Small intestine (tissue), 7 donors: ENCODE results near the gene NT5C1B. TPM values are rescaled to one million over a fixed set of nuclear protein-coding genes. Genes with fewer than 3 reads are reported as not detected.
A peak's percentile ranks its signal among the peaks of the same experiment; 100 is the strongest.

Experiments used
- DNase-seq, 2 donors: peaks; one replicate each; pipeline versions ENCODE4 v3.0.0 to v3.0.0-alpha.2; 2013
- FAIRE-seq: peaks from 2 replicates; lab custom pipeline; 2012; peaks lifted over from hg19 to GRCh38; lab: Jason Lieb, UNC
- H3K27ac ChIP-seq, 3 donors: one replicate each; pipeline ENCODE4 v1.5.1; 2013; ENCODE audit warnings: low read length in 2 of 3, mild to moderate bottlenecking in 2 of 3, control low read depth in 1 of 3, inconsistent platforms in 1 of 3, low read depth in 1 of 3, moderate library complexity in 1 of 3
- H3K27me3 ChIP-seq, 3 donors: one replicate each; pipeline ENCODE4 v1.6.1; 2013; ENCODE audit warnings: low read length in 3 of 3, inconsistent platforms in 1 of 3; ENCODE audit not compliant: control insufficient read depth in 3 of 3, insufficient read depth in 3 of 3
- H3K36me3 ChIP-seq, 3 donors: one replicate each; pipeline ENCODE4 v1.6.1; 2013; ENCODE audit warnings: low read length in 3 of 3, inconsistent platforms in 1 of 3, low read depth in 1 of 3, mild to moderate bottlenecking in 1 of 3, moderate library complexity in 1 of 3; ENCODE audit not compliant: control insufficient read depth in 3 of 3, insufficient read depth in 2 of 3
- H3K4me1 ChIP-seq, 3 donors: one replicate each; pipeline ENCODE4 v1.6.1; 2013; ENCODE audit warnings: low read length in 2 of 3, inconsistent platforms in 1 of 3, low read depth in 1 of 3, mild to moderate bottlenecking in 1 of 3, moderate library complexity in 1 of 3; ENCODE audit not compliant: control insufficient read depth in 3 of 3, insufficient read depth in 2 of 3
- H3K4me3 ChIP-seq, 3 donors: one replicate each; pipeline ENCODE4 v1.5.1; 2013; ENCODE audit warnings: low read length in 3 of 3, control low read depth in 1 of 3, inconsistent platforms in 1 of 3, low read depth in 1 of 3, mild to moderate bottlenecking in 1 of 3, moderate library complexity in 1 of 3
- H3K9me3 ChIP-seq, 2 donors: one replicate each; pipeline ENCODE4 v1.6.1; 2013; ENCODE audit warnings: low read depth in 1 of 2, low read length in 1 of 2; ENCODE audit not compliant: control insufficient read depth in 2 of 2, insufficient read depth in 1 of 2
- WGBS, 3 donors: extraction: QIAGEN DNeasy Blood & Tissue Kit; methylation state at CpG; one replicate each; pipeline ENCODE4 v1.1.7; 2013; 5-methylcytosine and 5-hydroxymethylcytosine counted together
- polyA plus RNA-seq, 4 donors: library from polyadenylated mRNA; stranded (reverse) in 3 of 4; unstranded in 1 of 4; fragments of 200-250 nt in 3 of 4; fragments of 120-200 nt in 1 of 4; gene quantifications; one replicate each; pipeline versions ENCODE4 v1.2.1 to v1.2.3, GENCODE V29; 2013
- donor health status: healthy with polysubstance abuse.
- donor health status: control.
- donor health status: control.
- donor health status: Bipolar disorder and iron deficiency.
- donor health status: healthy.

The NT5C1B gene
- polyA plus RNA-seq, 4 donors: 0.78 TPM; not detected in 3

GRCh38 chr2:18545384-18545783, 44.0 kb downstream of the NT5C1B start:
- 81 to 85% (median 84%) methylated on average over 4 of the region's 4 CpGs for WGBS, 3 donors
- Histone ChIP-seq H3K27ac (no peak overlapping the region), H3K9me3 (no peaks in the 10 kb centered on the region), H3K36me3 (no peaks in the 10 kb centered on the region), H3K27me3 (no peaks in the 10 kb centered on the region), H3K4me3 (no peak overlapping the region), H3K4me1 (no peaks in the 10 kb centered on the region)
- FAIRE-seq (no peak), DNase-seq (no peak)

DNA sequence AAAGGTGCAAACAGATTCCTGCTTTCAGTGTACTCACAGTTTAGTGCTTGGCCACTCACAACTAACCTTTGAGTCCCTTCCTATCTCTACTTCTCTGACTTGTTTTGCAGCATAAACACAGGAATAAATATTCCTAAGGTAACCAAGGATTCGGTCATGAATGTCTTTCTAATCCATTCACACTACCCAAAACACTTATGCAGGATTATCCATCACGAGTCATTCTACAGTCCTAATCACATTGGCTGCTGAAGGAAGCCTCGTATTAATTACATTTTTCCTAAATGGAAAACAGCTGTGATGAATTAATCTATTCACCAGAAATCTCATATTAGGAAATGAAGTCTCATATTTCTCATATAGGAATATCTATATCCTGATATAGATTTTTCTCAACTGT, 45.2 kb downstream of the NT5C1B start:
- no peak for FAIRE-seq
- Histone ChIP-seq H3K9me3 (no peaks in the 10 kb centered on the region), H3K27me3 (no peaks in the 10 kb centered on the region), H3K4me3 (no peak overlapping the region), H3K27ac (no peak overlapping the region), H3K36me3 (no peaks in the 10 kb centered on the region), H3K4me1 (no peaks in the 10 kb centered on the region)
- WGBS, 3 donors: 79 to 88% (median 86%) methylated on average over 3 of the region's 3 CpGs
- DNase-seq: no peak

DNA sequence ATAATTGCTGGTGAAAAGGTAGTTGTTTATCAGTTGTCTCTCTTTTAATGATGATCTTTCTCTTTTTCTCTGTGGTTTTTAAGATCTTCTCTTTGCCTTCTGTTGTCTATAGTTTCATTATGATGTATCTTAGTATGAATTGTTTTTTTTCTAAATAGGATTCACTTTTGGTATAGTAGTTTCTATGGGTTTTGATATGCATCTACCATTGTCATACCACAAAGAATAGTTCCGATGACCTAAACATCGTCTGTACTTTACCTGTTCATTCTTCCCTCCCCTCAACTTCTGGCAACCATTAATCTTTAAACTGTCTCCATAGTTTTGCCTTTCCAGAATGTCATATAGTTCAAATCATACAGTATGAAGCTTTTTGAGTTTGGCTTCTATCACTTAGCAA, 48.5 kb downstream of the NT5C1B start:
- Histone ChIP-seq H3K27ac (no peak overlapping the region), H3K36me3 (no peaks in the 10 kb centered on the region), H3K27me3 (no peaks in the 10 kb centered on the region), H3K4me3 (no peak overlapping the region), H3K4me1 (peaks cover 0 to 4% (median 0%) of the 10 kb centered on the region in 3 donors), H3K9me3 (no peaks in the 10 kb centered on the region)
- DNase-seq: no peak
- 79 to 89% (median 84%) methylated on average over 2 of the region's 2 CpGs for WGBS, 3 donors
- FAIRE-seq: no peak

GRCh38 chr2:18536697-18537096, 52.7 kb downstream of the NT5C1B start:
- no peak for DNase-seq
- WGBS, 3 donors: 81 to 96% (median 84%) methylated on average over 1 of the region's 1 CpG
- peaks cover 0 to 4% (median 0%) of the 10 kb centered on the region in 3 donors for H3K4me1 ChIP-seq
- H3K9me3 ChIP-seq: no peaks in the 10 kb centered on the region
- no peak overlapping the region for H3K27ac ChIP-seq
- no peak for FAIRE-seq
- H3K36me3 ChIP-seq: no peaks in the 10 kb centered on the region
- H3K27me3 ChIP-seq: no peaks in the 10 kb centered on the region
- no peak overlapping the region for H3K4me3 ChIP-seq

- Histone ChIP-seq H3K4me1 (peaks cover 0 to 5% (median 0%) of the 10 kb centered on the region in 3 donors), H3K4me3 (no peak overlapping the region), H3K27me3 (no peaks in the 10 kb centered on the region), H3K27ac (peak overlapping the region in 1 of 3 donors; percentile 7), H3K36me3 (no peaks in the 10 kb centered on the region), H3K9me3 (no peaks in the 10 kb centered on the region)
- WGBS, 3 donors: 6 to 27% (median 20%) methylated on average over 7 of the region's 7 CpGs
- DNase-seq (peak; percentile 59 to 67), FAIRE-seq (no peak)
These were observed 53.3 kb downstream of the NT5C1B start for GRCh38 chr2:18536100-18536499.

DNA sequence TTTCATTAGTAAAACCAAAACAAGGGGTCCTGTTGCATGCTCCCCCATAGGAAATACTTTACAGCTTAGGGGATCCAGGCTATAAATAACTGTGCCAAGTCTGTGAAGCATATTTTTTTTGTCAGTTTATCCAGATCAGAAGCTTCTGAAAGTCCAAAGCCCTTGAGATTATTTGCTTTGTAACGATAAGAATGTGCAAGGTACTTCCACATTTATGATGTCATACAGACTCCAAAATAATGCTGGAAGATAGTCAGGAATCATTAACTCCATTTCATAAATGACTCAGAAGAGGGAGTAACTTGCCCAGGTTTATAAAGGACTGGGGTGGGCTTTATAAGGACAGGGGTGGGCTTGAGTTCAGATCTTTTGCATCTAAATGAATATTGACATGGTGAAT, 58.2 kb downstream of the NT5C1B start:
- no peak overlapping the region for H3K27ac ChIP-seq
- FAIRE-seq (no peak), DNase-seq (peak in 1 of 2 donors; percentile 46)
- peaks cover 0 to 11% (median 0%) of the 10 kb centered on the region in 3 donors for H3K4me1 ChIP-seq
- H3K27me3 ChIP-seq: no peaks in the 10 kb centered on the region
- H3K9me3 ChIP-seq: no peaks in the 10 kb centered on the region
- 13 to 48% (median 26%) methylated on average over 1 of the region's 1 CpG for WGBS, 3 donors
- H3K4me3 ChIP-seq: no peak overlapping the region
- no peaks in the 10 kb centered on the region for H3K36me3 ChIP-seq

- Histone ChIP-seq H3K9me3 (no peaks in the 10 kb centered on the region), H3K4me1 (peaks cover 0 to 14% (median 0%) of the 10 kb centered on the region in 3 donors), H3K27ac (no peak overlapping the region), H3K36me3 (no peaks in the 10 kb centered on the region), H3K4me3 (no peak overlapping the region), H3K27me3 (no peaks in the 10 kb centered on the region)
- DNase-seq: no peak
- WGBS, 3 donors: 74 to 90% (median 79%) methylated on average over 4 of the region's 4 CpGs
- no peak for FAIRE-seq
These were observed 61.5 kb downstream of the NT5C1B start for GRCh38 chr2:18527822-18528221.

DNA sequence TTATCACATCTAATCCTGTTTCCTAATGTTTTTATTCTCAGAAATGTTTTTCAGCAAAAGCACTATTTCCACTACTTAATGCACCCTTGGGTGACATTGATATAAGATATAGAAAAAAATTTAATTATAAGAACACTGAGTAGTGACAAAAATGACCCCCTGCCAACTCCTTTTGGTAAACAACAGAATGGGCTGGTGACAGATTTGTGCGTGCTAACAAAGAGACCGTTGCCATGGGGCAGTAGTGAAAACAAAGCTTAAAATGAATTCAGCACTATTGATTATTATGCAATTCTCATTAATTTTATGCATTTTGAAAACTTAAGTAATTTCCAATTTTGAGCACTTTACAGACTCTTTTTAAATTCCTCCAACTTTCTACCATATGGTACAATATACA, 62.0 kb downstream of the NT5C1B start:
- Histone ChIP-seq H3K9me3 (no peaks in the 10 kb centered on the region), H3K36me3 (no peaks in the 10 kb centered on the region), H3K27me3 (no peaks in the 10 kb centered on the region), H3K4me3 (no peak overlapping the region), H3K27ac (no peak overlapping the region), H3K4me1 (peaks cover 0 to 18% (median 0%) of the 10 kb centered on the region in 3 donors)
- DNase-seq: no peak
- WGBS, 3 donors: 85 to 92% (median 90%) methylated on average over 2 of the region's 2 CpGs
- no peak for FAIRE-seq

GRCh38 chr2:18526429-18526828, 62.9 kb downstream of the NT5C1B start:
- no peak for DNase-seq
- peaks cover 0 to 23% (median 3%) of the 10 kb centered on the region in 3 donors for H3K4me1 ChIP-seq
- H3K36me3 ChIP-seq: no peaks in the 10 kb centered on the region
- FAIRE-seq: no peak
- no peak overlapping the region for H3K27ac ChIP-seq
- no peaks in the 10 kb centered on the region for H3K27me3 ChIP-seq
- WGBS, 3 donors: 70 to 88% (median 86%) methylated on average over 7 of the region's 7 CpGs
- no peak overlapping the region for H3K4me3 ChIP-seq
- no peaks in the 10 kb centered on the region for H3K9me3 ChIP-seq
